Measurements from ENCODE around the gene GAB3.

DNA sequence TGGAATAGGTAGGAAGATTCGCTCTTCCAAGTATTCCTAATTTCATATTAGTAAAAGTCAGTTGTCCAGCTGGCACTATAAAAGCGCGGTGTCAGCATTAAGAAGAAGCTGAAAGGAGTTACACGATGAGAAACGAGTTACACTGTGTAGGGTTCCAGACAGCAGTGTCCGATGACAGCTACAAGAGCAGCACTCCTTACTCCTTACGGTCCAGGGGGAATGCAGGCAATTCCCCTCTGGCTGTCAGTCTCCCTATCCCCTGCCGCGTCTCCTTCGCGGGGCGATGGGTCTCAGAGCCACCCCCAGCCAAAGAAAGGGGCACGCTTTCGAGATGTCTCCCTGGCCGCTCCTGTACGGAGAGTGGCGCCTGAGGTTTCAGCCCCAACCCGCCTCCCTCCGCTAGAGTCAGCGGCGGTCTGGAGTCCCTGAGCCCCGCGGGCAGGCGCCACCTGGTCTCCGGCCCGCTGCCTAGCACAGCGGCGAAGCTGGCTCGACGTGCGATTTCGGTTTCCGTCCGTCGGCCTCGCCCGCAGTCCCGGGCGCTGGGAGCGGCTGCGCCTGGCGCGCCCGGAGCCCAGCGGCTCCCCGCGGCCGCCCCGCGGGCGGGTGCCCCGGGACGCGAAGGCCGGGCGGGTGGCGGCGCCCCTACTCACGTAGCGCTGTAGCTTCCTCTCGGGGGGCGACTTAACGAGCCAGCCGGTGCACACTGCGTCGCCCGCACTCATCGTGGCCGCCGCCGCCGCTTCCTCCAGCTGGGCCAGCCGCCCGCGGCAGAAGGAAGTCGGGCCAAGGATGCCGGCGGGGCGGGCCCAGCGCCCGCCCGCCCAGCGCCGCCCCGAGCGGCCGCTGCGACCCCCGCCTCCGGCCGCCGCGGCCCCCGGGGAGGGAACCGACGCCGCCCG is at the start of gene GAB3:
- TF ChIP-seq POLR2A (IDR thresholded peaks at IDR 0.05; ENCODE audit: low read depth, low read length) (no peak), SPI1 (IDR thresholded peaks at IDR 0.05; ENCODE audit: low read depth, low read length) (no peak), TAF1 (IDR thresholded peaks at IDR 0.05; ENCODE audit: low read depth, low read length) (no peak), PAX5 (IDR thresholded peaks at IDR 0.05; ENCODE audit: insufficient read depth, low read length, severe bottlenecking) (no peak)

All from GM12891 (cell line).